ENCODE measurements around the gene RDH8. TPM values are rescaled to one million over a fixed set of nuclear protein-coding genes. Genes with fewer than 3 reads are reported as not detected.

RDH8 gene
- total RNA-seq, 1 donor from 2014 or later, result not detected

DNA sequence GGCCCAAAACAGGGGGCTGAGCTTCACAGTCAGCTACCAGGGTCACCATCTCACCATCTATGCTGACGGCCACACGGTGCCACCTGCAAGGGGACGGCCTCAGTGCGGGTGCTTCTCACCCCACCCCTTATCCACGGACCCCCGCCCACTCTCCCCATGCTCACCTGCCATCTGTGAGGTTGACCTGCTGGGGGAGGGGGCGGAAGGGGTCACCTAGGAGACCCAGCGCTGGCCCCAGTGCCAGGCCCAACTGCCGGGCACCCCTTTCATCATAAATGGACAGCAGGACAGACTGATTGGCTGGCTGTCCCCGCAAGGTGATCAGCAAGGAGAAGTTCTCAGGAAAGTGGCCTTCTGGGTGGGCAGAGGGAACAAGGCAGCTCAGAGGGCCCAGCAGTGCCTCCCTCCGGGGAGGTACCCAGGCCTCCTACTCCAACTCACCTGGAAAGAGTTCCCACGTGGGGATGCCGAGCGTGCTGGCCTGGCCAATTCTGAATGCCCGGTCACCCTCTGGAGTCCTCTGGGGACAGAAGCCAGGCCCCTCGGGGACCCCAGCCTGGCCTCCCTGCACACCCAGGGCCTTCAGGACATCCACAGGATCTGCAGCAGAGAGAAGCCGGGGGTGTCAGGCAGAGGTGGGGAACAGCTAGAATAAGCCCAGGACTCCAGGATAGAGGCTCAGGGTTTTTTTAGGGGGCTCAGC, 7.5 kb upstream of the RDH8 start:
- Mint-ChIP-seq H3K9me3 (ENCODE audit: low read depth) (no peaks in the 10 kb centered on the region), H3K27me3 (ENCODE audit: low read depth) (no peaks in the 10 kb centered on the region), H3K36me3 (ENCODE audit: low read depth) (peaks cover 20% of the 10 kb centered on the region), H3K4me3 (ENCODE audit: unreplicated experiment) (no peak overlapping the region), H3K27ac (ENCODE audit: unreplicated experiment) (no peak overlapping the region), H3K4me1 (ENCODE audit: low read depth) (peaks cover 40% of the 10 kb centered on the region)
- TF ChIP-seq CTCF (IDR thresholded peaks at IDR 0.05), result no peak
- DNase-seq (ENCODE audit: low spot score), result no peak

DNA sequence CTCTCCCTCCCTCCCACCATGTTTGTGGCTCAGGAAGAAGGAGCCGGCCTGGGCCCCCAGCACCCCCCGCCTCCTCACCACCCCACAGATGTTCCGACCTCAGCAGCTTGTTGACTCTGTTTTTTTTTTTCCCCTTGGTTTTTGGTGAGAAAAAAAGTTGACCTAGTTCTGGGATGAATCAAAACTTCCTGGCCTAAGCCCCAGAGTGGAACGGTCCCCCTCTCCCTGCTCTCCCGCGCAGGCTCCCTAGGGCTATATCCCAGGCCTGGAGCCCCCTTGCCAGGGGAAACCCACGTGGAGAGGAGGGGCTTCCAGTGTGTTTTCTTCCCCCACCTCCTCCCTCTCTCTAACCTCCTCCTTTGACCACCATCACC, 7.0 kb upstream of the RDH8 start:
- DNase-seq (ENCODE audit: low spot score), result no peak
- H3K27ac Mint-ChIP-seq (ENCODE audit: unreplicated experiment), result peak overlapping the region; percentile 89

DNA sequence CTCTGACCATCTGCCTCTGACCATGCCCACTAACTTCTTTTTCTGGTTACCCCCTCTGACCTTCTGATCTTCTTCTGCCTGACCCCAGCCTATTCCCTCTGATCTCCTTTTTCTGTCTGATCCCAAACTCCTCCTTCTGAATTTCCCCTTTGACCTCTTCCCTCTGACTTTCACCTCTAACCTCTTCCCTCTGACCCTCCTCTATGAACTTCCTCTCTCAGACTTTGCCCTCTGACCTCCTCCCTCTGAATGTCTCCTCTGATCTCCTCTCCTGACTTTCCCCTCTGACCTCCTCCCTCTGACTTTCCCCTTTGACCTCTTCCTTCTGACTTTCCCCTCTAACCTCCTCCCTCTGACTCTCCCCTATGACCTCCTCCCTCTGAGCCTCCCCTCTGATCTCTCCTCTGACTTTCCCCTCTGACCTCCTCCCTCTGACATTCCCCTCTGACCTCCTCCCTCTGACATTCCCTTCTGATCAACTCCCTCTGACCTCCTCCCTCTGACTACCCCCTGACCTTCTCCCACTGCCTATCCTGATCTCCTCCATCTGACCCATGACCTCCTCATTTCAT, 6.4 kb upstream of the RDH8 start:
- no peaks in the 10 kb centered on the region for H3K9me3 Mint-ChIP-seq (ENCODE audit: low read depth)
- peaks cover 17% of the 10 kb centered on the region for H3K36me3 Mint-ChIP-seq (ENCODE audit: low read depth)
- H3K27me3 Mint-ChIP-seq (ENCODE audit: low read depth), result peaks cover 9% of the 10 kb centered on the region
- peak overlapping the region; percentile 89 for H3K27ac Mint-ChIP-seq (ENCODE audit: unreplicated experiment)
- no peak overlapping the region for H3K4me3 Mint-ChIP-seq (ENCODE audit: unreplicated experiment)
- no peak for TF ChIP-seq CTCF (IDR thresholded peaks at IDR 0.05)
- H3K4me1 Mint-ChIP-seq (ENCODE audit: low read depth), result peaks cover 40% of the 10 kb centered on the region
- no peak for DNase-seq (ENCODE audit: low spot score)

More for the DNA sequence above, 7.0 kb upstream of the RDH8 start:
- TF ChIP-seq CTCF (IDR thresholded peaks at IDR 0.05), result no peak
- peaks cover 40% of the 10 kb centered on the region for H3K4me1 Mint-ChIP-seq (ENCODE audit: low read depth)
- peaks cover 20% of the 10 kb centered on the region for H3K36me3 Mint-ChIP-seq (ENCODE audit: low read depth)
- no peaks in the 10 kb centered on the region for H3K9me3 Mint-ChIP-seq (ENCODE audit: low read depth)
- H3K27me3 Mint-ChIP-seq (ENCODE audit: low read depth), result peaks cover 4% of the 10 kb centered on the region
- no peak overlapping the region for H3K4me3 Mint-ChIP-seq (ENCODE audit: unreplicated experiment)

GRCh38 chr19:10007371-10008183, 5.7 kb upstream of the RDH8 start:
- Mint-ChIP-seq H3K4me1 (ENCODE audit: low read depth) (peaks cover 40% of the 10 kb centered on the region), H3K27ac (ENCODE audit: unreplicated experiment) (peak overlapping the region; percentile 95), H3K4me3 (ENCODE audit: unreplicated experiment) (peak overlapping the region; percentile 60), H3K36me3 (ENCODE audit: low read depth) (peaks cover 13% of the 10 kb centered on the region), H3K27me3 (ENCODE audit: low read depth) (peaks cover 12% of the 10 kb centered on the region), H3K9me3 (ENCODE audit: low read depth) (no peaks in the 10 kb centered on the region)
- no peak for DNase-seq (ENCODE audit: low spot score)
- no peak for TF ChIP-seq CTCF (IDR thresholded peaks at IDR 0.05)

GRCh38 chr19:10008184-10008765, 5.0 kb upstream of the RDH8 start:
- peaks cover 17% of the 10 kb centered on the region for H3K27me3 Mint-ChIP-seq (ENCODE audit: low read depth)
- peaks cover 40% of the 10 kb centered on the region for H3K4me1 Mint-ChIP-seq (ENCODE audit: low read depth)
- TF ChIP-seq CTCF (IDR thresholded peaks at IDR 0.05), result no peak
- H3K27ac Mint-ChIP-seq (ENCODE audit: unreplicated experiment), result peak overlapping the region; percentile 95
- peak overlapping the region; percentile 60 for H3K4me3 Mint-ChIP-seq (ENCODE audit: unreplicated experiment)
- peaks cover 6% of the 10 kb centered on the region for H3K36me3 Mint-ChIP-seq (ENCODE audit: low read depth)
- no peaks in the 10 kb centered on the region for H3K9me3 Mint-ChIP-seq (ENCODE audit: low read depth)
- no peak for DNase-seq (ENCODE audit: low spot score)

Measured in chondrocyte (in vitro differentiated cells).